ENCODE data around the gene ASS1.

The ASS1 gene

DNA sequence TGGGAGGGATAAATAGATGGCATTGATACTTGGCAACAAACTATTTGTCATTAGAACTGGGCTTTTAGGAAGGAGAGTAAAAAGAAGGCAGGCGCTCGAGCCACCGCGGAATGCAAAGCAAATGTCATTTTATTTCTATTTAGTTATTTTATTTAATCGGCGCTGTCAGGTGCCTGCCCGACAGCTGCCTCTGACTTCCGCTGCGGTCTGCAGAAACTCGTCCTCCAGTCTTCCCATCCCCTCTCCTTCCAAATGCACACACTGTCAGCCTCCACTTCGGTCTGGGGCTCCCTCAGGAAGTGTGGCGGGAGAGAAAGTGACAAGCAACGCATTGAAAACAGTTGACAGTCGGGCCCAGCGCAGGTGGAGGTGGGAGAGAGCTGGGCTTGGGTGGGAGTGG, 29.3 kb downstream of the ASS1 start:
- H3K4me1 ChIP-seq (ENCODE audit: insufficient read depth, low read length): no peaks in the 10 kb centered on the region
- no peaks in the 10 kb centered on the region for H3K79me2 ChIP-seq (ENCODE audit: insufficient read depth, low read length)
- H3K4me2 ChIP-seq (ENCODE audit: insufficient read depth, low read length): no peak overlapping the region
- no peaks in the 10 kb centered on the region; the same call in 1 of the 2 replicates for H4K20me1 ChIP-seq (ENCODE audit: insufficient read depth, low read length)
- H3K9ac ChIP-seq (ENCODE audit: low read depth, low read length): no peak overlapping the region
- TF ChIP-seq, protein P1, sequence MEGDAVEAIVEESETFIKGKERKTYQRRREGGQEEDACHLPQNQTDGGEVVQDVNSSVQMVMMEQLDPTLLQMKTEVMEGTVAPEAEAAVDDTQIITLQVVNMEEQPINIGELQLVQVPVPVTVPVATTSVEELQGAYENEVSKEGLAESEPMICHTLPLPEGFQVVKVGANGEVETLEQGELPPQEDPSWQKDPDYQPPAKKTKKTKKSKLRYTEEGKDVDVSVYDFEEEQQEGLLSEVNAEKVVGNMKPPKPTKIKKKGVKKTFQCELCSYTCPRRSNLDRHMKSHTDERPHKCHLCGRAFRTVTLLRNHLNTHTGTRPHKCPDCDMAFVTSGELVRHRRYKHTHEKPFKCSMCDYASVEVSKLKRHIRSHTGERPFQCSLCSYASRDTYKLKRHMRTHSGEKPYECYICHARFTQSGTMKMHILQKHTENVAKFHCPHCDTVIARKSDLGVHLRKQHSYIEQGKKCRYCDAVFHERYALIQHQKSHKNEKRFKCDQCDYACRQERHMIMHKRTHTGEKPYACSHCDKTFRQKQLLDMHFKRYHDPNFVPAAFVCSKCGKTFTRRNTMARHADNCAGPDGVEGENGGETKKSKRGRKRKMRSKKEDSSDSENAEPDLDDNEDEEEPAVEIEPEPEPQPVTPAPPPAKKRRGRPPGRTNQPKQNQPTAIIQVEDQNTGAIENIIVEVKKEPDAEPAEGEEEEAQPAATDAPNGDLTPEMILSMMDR (IDR thresholded peaks at IDR 0.05; ENCODE audit: borderline replicate concordance, extremely low read depth, low read length, poor library complexity, severe bottlenecking): no peak
- TF ChIP-seq EZH2 (IDR thresholded peaks at IDR 0.05; ENCODE audit: borderline replicate concordance, low read depth, low read length, severe bottlenecking): no peak
- no peaks in the 10 kb centered on the region for H3K9me3 ChIP-seq (ENCODE audit: insufficient read depth, low read length, severe bottlenecking)
- no peaks in the 10 kb centered on the region for H3K36me3 ChIP-seq (ENCODE audit: insufficient read depth, low read length)
- DNase-seq (no peak), ATAC-seq (ENCODE audit: insufficient read depth, low read depth) (no peak)
- H2AFZ ChIP-seq (ENCODE audit: low read depth, low read length): no peak overlapping the region
- H3K27me3 ChIP-seq (ENCODE audit: insufficient read depth, low read length, poor library complexity): no peaks in the 10 kb centered on the region
- no peak overlapping the region for H3K27ac ChIP-seq (ENCODE audit: low read length)
- H3K4me3 ChIP-seq (ENCODE audit: low read depth in 1 of 2, low read length in 2 of 2): no peak overlapping the region

DNA sequence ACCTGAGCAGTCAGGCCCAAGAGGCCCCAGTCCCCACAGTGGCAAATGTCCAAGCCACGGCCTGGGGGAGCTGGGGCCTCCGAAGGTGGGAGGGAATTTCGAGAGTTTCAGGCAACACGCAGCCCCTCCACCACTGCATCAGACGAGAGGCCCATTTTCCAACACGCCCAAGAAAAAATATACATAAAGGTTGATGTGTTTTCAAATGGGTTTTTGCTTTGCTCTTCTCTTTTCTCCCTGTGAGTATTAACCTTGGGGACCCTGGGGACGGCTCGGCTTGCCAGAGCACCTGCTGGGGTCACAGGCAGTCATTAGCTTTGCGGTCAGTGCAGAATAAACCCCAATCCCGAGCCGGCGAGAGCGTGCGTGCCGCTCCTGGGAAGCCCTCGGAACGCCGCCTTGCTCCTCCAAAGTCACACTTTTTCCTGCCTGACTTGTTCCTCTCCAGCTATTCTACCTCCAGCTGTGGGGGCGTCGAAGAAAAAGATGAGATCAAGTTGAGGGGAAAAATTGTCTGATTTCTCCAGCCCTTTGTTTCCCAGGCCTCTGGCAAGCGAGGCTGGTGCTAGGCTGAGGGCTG, 31.5 kb downstream of the ASS1 start:
- no peak overlapping the region for H3K4me3 ChIP-seq (ENCODE audit: low read depth in 1 of 2, low read length in 2 of 2)
- TF ChIP-seq EZH2 (IDR thresholded peaks at IDR 0.05; ENCODE audit: borderline replicate concordance, low read depth, low read length, severe bottlenecking): no peak
- TF ChIP-seq, protein P1 (IDR thresholded peaks at IDR 0.05; ENCODE audit: borderline replicate concordance, extremely low read depth, low read length, poor library complexity, severe bottlenecking): no peak
- ATAC-seq (ENCODE audit: insufficient read depth, low read depth): no peak
- H3K27me3 ChIP-seq (ENCODE audit: insufficient read depth, low read length, poor library complexity): no peaks in the 10 kb centered on the region
- no peak overlapping the region for H3K4me2 ChIP-seq (ENCODE audit: insufficient read depth, low read length)
- H2AFZ ChIP-seq (ENCODE audit: low read depth, low read length): no peak overlapping the region
- H4K20me1 ChIP-seq (ENCODE audit: insufficient read depth, low read length): no peaks in the 10 kb centered on the region; the same call in 1 of the 2 replicates
- H3K79me2 ChIP-seq (ENCODE audit: insufficient read depth, low read length): no peaks in the 10 kb centered on the region
- H3K36me3 ChIP-seq (ENCODE audit: insufficient read depth, low read length): no peaks in the 10 kb centered on the region
- H3K9me3 ChIP-seq (ENCODE audit: insufficient read depth, low read length, severe bottlenecking): no peaks in the 10 kb centered on the region
- no peaks in the 10 kb centered on the region for H3K4me1 ChIP-seq (ENCODE audit: insufficient read depth, low read length)
- no peak overlapping the region for H3K27ac ChIP-seq (ENCODE audit: low read length)
- DNase-seq: no peak
- H3K9ac ChIP-seq (ENCODE audit: low read depth, low read length): no peak overlapping the region

DNA sequence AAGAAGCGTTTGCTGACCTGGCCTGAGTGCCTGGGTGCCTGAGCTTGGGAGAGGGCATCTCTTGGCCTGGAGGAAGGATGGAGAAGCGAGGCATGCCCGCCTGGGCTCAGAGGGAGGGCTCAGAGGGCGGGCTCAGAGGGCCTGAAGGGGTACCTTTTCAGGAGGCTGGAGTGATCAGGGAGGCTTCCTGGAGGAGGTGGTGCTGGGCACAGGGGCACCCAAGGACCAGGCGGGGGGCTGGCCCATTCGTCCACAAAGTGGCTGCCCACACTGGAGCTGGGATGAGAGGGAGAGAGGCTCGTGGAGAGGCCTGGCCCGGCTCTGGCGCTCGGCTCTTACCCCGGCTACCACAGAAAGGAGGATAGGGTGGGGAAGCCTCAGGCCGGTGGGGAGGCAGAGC, 32.8 kb downstream of the ASS1 start:
- no peak overlapping the region for H3K27ac ChIP-seq (ENCODE audit: low read length)
- DNase-seq: no peak

More for the DNA sequence above, 32.8 kb downstream of the ASS1 start:
- Histone ChIP-seq H3K36me3 (ENCODE audit: insufficient read depth, low read length) (no peaks in the 10 kb centered on the region), H4K20me1 (ENCODE audit: insufficient read depth, low read length) (no peaks in the 10 kb centered on the region; the same call in 1 of the 2 replicates), H3K4me1 (ENCODE audit: insufficient read depth, low read length) (no peaks in the 10 kb centered on the region), H3K27me3 (ENCODE audit: insufficient read depth, low read length, poor library complexity) (no peaks in the 10 kb centered on the region), H3K9me3 (ENCODE audit: insufficient read depth, low read length, severe bottlenecking) (no peaks in the 10 kb centered on the region), H3K9ac (ENCODE audit: low read depth, low read length) (no peak overlapping the region), H3K4me3 (ENCODE audit: low read depth in 1 of 2, low read length in 2 of 2) (no peak overlapping the region), H3K79me2 (ENCODE audit: insufficient read depth, low read length) (no peaks in the 10 kb centered on the region), H3K4me2 (ENCODE audit: insufficient read depth, low read length) (no peak overlapping the region), H2AFZ (ENCODE audit: low read depth, low read length) (no peak overlapping the region)
- TF ChIP-seq EZH2 (IDR thresholded peaks at IDR 0.05; ENCODE audit: borderline replicate concordance, low read depth, low read length, severe bottlenecking): no peak
- TF ChIP-seq, protein P1 (IDR thresholded peaks at IDR 0.05; ENCODE audit: borderline replicate concordance, extremely low read depth, low read length, poor library complexity, severe bottlenecking): no peak
- no peak for ATAC-seq (ENCODE audit: insufficient read depth, low read depth)
